HL-60/S4 treated with phorbol 12-myristate 13-acetate at 8.2 ng/mL for 4 days and 3 days (cell line): ENCODE results near the gene WDR38.

Experiments used
- in situ Hi-C: fragments of 300-500 bp; cut with MboI; formaldehyde crosslinking; loops from 2 replicates; pipeline ENCODE4 v1.15.0; 2022; ENCODE audit warnings: low sequenced_read_pairs

The WDR38 gene

GRCh38 chr9:124855944-124856765 is 2.9 kb downstream of the WDR38 start:
- in situ Hi-C loops = no loop called here

- in situ Hi-C loops = no loop called here
These were observed 4.4 kb downstream of the WDR38 start for GRCh38 chr9:124857533-124858162.

- in situ Hi-C loops = no loop called here
These were observed 5.2 kb downstream of the WDR38 start for GRCh38 chr9:124858330-124859046.

- in situ Hi-C loops = no loop called here
These were observed 6.7 kb downstream of the WDR38 start for GRCh38 chr9:124859803-124860581.

- in situ Hi-C loops = no loop called here
These were observed 7.5 kb downstream of the WDR38 start for GRCh38 chr9:124860582-124861341.

- in situ Hi-C loops = no loop called here
These were observed 8.3 kb downstream of the WDR38 start, which contains the start of the genes ARPC5L and RPL35 for GRCh38 chr9:124861342-124862229. Gene ARPC5L, plus strand, starts transcription at chr9:124862130. Its CDS starts 7,161 bp downstream, at chr9:124869291. Gene RPL35, minus strand, starts transcription at chr9:124861957. Its CDS starts 45 bp downstream, at chr9:124861912.

GRCh38 chr9:124863371-124863871 is 10.2 kb downstream of the WDR38 start:
- in situ Hi-C loops = no loop called here

GRCh38 chr9:124868511-124869465 is 15.5 kb downstream of the WDR38 start:
- in situ Hi-C loops = no loop called here

- in situ Hi-C loops = no loop called here
These were observed 16.3 kb downstream of the WDR38 start for GRCh38 chr9:124869466-124869985.

GRCh38 chr9:124869986-124870560 is 16.8 kb downstream of the WDR38 start:
- in situ Hi-C loops = no loop called here

GRCh38 chr9:124870723-124871122 is 17.5 kb downstream of the WDR38 start:
- in situ Hi-C loops = no loop called here

- in situ Hi-C loops = no loop called here
These were observed 17.9 kb downstream of the WDR38 start for GRCh38 chr9:124871156-124871561.

- in situ Hi-C loops = no loop called here
These were observed 20.4 kb downstream of the WDR38 start for GRCh38 chr9:124873664-124874063.

GRCh38 chr9:124875501-124875900 is 22.2 kb downstream of the WDR38 start:
- in situ Hi-C loops = no loop called here

GRCh38 chr9:124877021-124877782 is 23.9 kb downstream of the WDR38 start:
- in situ Hi-C loops = no loop called here

GRCh38 chr9:124878021-124878420 is 24.8 kb downstream of the WDR38 start:
- in situ Hi-C loops = no loop called here
